Chondrocyte (in vitro differentiated cells): Measurements from ENCODE around the gene SCLT1. TPM values are rescaled to one million over a fixed set of nuclear protein-coding genes. Genes with fewer than 3 reads are reported as not detected.
A peak's percentile ranks its signal among the peaks of the same experiment; 100 is the strongest.

ENCODE experiments used
- DNase-seq: peaks from one replicate; pipeline ENCODE4 v3.0.0; 2021; ENCODE audit warnings: mixed read lengths, low spot score
- H3K27ac Mint-ChIP-seq: one replicate; pipeline ENCODE4 v1.8.0; 2021; ENCODE audit warnings: mild to moderate bottlenecking, moderate library complexity, mixed read lengths; ENCODE audit not compliant: unreplicated experiment
- H3K27me3 Mint-ChIP-seq: 2 replicates; pipeline ENCODE4 v1.8.0; 2021; ENCODE audit warnings: low read depth, mixed read lengths
- H3K36me3 Mint-ChIP-seq: 2 replicates; pipeline ENCODE4 v1.8.0; 2021; ENCODE audit warnings: low read depth, mixed read lengths
- H3K4me1 Mint-ChIP-seq: 2 replicates; pipeline ENCODE4 v1.8.0; 2021; ENCODE audit warnings: low read depth, mild to moderate bottlenecking, mixed read lengths
- H3K4me3 Mint-ChIP-seq: one replicate; pipeline ENCODE4 v1.8.0; 2021; ENCODE audit warnings: mild to moderate bottlenecking, moderate library complexity, mixed read lengths; ENCODE audit not compliant: unreplicated experiment
- H3K9me3 Mint-ChIP-seq: 2 replicates; pipeline ENCODE4 v1.8.0; 2021; ENCODE audit warnings: low read depth, mixed read lengths
- CTCF ChIP-seq: fragments of 200-600 bp; sonication (generic); IDR thresholded peaks from 2 replicates; pipeline ENCODE4 v1.5.0; 2021; ENCODE audit warnings: antibody characterized with exemption, mild to moderate bottlenecking, moderate library complexity
- total RNA-seq: library from RNA; stranded (reverse); gene quantifications from 3 replicates; pipeline ENCODE4 v1.2.1, GENCODE V29; 2021

The SCLT1 gene
- total RNA-seq, 1 donor from 2014 or later: 12.3 TPM

GRCh38 chr4:128866691-128867090 lies 226.6 kb downstream of the SCLT1 start:
- no peak overlapping the region for H3K4me3 Mint-ChIP-seq
- H3K27me3 Mint-ChIP-seq: no peaks in the 10 kb centered on the region
- DNase-seq: no peak
- no peak overlapping the region for H3K27ac Mint-ChIP-seq
- H3K9me3 Mint-ChIP-seq: no peaks in the 10 kb centered on the region
- H3K4me1 Mint-ChIP-seq: peaks cover 19% of the 10 kb centered on the region
- H3K36me3 Mint-ChIP-seq: peaks cover 34% of the 10 kb centered on the region
- TF ChIP-seq CTCF: no peak

DNA sequence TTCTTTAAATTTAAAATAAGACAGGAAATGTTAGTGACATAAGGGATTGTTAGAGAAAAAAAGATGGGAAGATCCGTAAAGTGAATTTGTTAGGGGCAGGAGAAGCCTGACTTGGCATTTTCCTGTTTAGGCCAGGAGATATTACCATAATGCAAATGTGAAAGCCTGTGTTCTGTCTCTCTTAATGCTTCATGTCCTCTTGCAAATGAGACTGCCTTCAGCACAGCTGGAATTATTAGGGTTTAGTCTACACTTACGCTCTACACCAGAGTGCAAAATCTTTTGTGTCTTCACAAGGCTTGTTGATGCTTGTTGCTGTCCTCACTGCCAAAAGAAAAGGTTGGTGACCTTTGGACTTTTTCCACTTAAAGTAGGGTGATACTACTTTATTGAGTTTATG lies 227.1 kb downstream of the SCLT1 start:
- no peak overlapping the region for H3K27ac Mint-ChIP-seq
- H3K4me3 Mint-ChIP-seq: no peak overlapping the region

GRCh38 chr4:128865132-128865531 lies 228.2 kb downstream of the SCLT1 start:
- Mint-ChIP-seq H3K27ac (no peak overlapping the region), H3K36me3 (peaks cover 28% of the 10 kb centered on the region), H3K4me3 (no peak overlapping the region), H3K4me1 (peaks cover 14% of the 10 kb centered on the region), H3K9me3 (no peaks in the 10 kb centered on the region), H3K27me3 (no peaks in the 10 kb centered on the region)
- no peak for TF ChIP-seq CTCF
- no peak for DNase-seq

More for the DNA sequence above, 227.1 kb downstream of the SCLT1 start:
- no peak for TF ChIP-seq CTCF
- Mint-ChIP-seq H3K4me1 (peaks cover 15% of the 10 kb centered on the region), H3K9me3 (no peaks in the 10 kb centered on the region), H3K27me3 (no peaks in the 10 kb centered on the region), H3K36me3 (peaks cover 32% of the 10 kb centered on the region)
- DNase-seq: no peak

DNA sequence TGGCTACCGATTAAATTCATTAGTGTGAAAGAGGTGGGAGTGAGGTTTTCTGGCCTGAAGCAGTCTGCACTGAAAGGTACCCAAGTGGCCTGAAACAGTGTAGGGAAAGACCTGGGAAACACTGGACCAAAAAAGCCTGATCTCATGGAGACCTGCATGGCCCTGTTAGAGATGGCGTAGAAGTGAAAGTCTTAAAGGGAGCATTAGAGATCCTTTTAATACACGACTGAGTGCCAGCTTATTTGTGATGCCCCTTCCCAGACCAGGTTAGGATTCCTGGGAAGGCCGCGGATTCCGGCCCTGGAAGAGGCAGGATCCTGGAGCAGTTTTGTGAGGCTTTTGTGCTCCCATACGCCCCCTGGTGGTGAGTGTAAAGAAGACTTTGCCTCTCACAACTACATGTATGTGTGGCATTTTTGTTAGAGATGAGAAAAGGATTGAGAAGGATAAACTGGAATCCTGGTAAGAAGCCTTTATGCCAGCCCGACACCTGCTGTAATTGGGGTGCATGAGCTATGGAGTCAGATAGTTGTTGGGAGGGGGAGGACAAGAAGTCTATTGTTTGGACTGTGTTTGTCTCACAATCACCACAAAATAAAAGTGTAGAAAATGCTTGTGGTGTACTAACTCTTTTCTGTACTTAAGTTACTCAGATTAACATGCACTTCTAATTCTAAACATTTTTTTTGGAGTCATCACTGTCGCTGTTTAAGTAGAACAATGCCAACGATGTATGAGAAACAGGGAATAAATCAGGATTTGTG lies 229.8 kb downstream of the SCLT1 start:
- no peak for DNase-seq
- peak overlapping the region; percentile 65 for H3K27ac Mint-ChIP-seq
- H3K27me3 Mint-ChIP-seq: no peaks in the 10 kb centered on the region
- peaks cover 28% of the 10 kb centered on the region for H3K4me1 Mint-ChIP-seq
- TF ChIP-seq CTCF: peak; percentile 97
- H3K4me3 Mint-ChIP-seq: no peak overlapping the region
- H3K36me3 Mint-ChIP-seq: peaks cover 26% of the 10 kb centered on the region
- H3K9me3 Mint-ChIP-seq: no peaks in the 10 kb centered on the region

GRCh38 chr4:128862608-128863311 lies 230.6 kb downstream of the SCLT1 start:
- H3K36me3 Mint-ChIP-seq: peaks cover 28% of the 10 kb centered on the region
- H3K9me3 Mint-ChIP-seq: no peaks in the 10 kb centered on the region
- peak overlapping the region; percentile 56 for H3K27ac Mint-ChIP-seq
- TF ChIP-seq CTCF: no peak
- no peak overlapping the region for H3K4me3 Mint-ChIP-seq
- no peaks in the 10 kb centered on the region for H3K27me3 Mint-ChIP-seq
- H3K4me1 Mint-ChIP-seq: peaks cover 33% of the 10 kb centered on the region
- DNase-seq: no peak
